Esophagus muscularis mucosa (tissue), 4 donors: Measurements from ENCODE around the gene ADAMTS1. TPM values are rescaled to one million over a fixed set of nuclear protein-coding genes. Genes with fewer than 3 reads are reported as not detected.

Experiments used
- DNase-seq: peaks from one replicate; pipeline ENCODE4 v3.0.0-alpha.2; 2017; ENCODE audit errors: extremely low spot score
- H3K27ac ChIP-seq, 4 donors: fragments of 200-600 bp; sonication (generic); replicated peaks in 1 of 4; 1 replicate in 3 of 4; 2 replicates in 1 of 4; pipeline ENCODE4 v1.5.1; 2016 to 2019; ENCODE audit warnings: mild to moderate bottlenecking in 1 of 4
- H3K27me3 ChIP-seq, 4 donors: fragments of 200-600 bp; sonication (generic); one replicate each; pipeline versions ENCODE4 v1.5.1 to v1.6.0; 2016 to 2019
- H3K36me3 ChIP-seq, 4 donors: fragments of 200-600 bp; sonication (generic); one replicate each; pipeline ENCODE4 v1.5.1; 2016 to 2019
- H3K4me1 ChIP-seq, 4 donors: fragments of 200-600 bp; sonication (generic); one replicate each; pipeline ENCODE4 v1.5.1; 2016 to 2019
- H3K4me3 ChIP-seq, 4 donors: fragments of 200-600 bp; sonication (generic); 1 replicate in 2 of 4; 2 replicates in 2 of 4; pipeline ENCODE4 v1.5.1; 2016 to 2019; ENCODE audit warnings: mild to moderate bottlenecking in 4 of 4, moderate library complexity in 1 of 4
- H3K9me3 ChIP-seq, 4 donors: fragments of 200-600 bp; sonication (generic); 1 replicate in 3 of 4; 2 replicates in 1 of 4; pipeline ENCODE4 v1.5.1; 2016 to 2019
- EP300 ChIP-seq: sonication (generic); formaldehyde crosslinking; IDR thresholded peaks from one replicate; pipeline ENCODE4 v1.6.1; 2017; ENCODE audit warnings: antibody characterized with exemption
- POLR2A ChIP-seq: fragments of 450-650 bp; IDR thresholded peaks from one replicate; pipeline ENCODE4 v1.6.1; 2017; ENCODE audit warnings: antibody characterized with exemption, moderate library complexity, mild to moderate bottlenecking, low read depth
- POLR2AphosphoS5 ChIP-seq, 2 donors: sonication (generic); formaldehyde crosslinking; IDR thresholded peaks; one replicate each; pipeline ENCODE4 v1.6.1; 2017; ENCODE audit warnings: antibody characterized with exemption in 2 of 2
- WGBS: methylation state at CpG from one replicate; pipeline ENCODE4 v1.1.5; 2018; 5-methylcytosine and 5-hydroxymethylcytosine counted together
- intact Hi-C: fragments of 100-400 bp; cut with DNase I; formaldehyde crosslinking; loops from one replicate; pipeline ENCODE4 v1.15.1; 2023
- total RNA-seq, 4 donors: library from RNA; depleted of rRNA; stranded (reverse); fragments of >200 nt; gene quantifications; one replicate each; pipeline versions ENCODE4 v1.1.0 to v1.2.1, GENCODE V29; 2016
- TF ChIP-seq, protein P1 (sequence below), 3 experiments: fragments of 200-600 bp in 2 of 3; fragments of 450-650 bp in 1 of 3; sonication (generic) in 2 of 3; IDR thresholded peaks; one replicate each; pipeline ENCODE4 v1.5.1; 2017 to 2019; ENCODE audit warnings: antibody characterized with exemption in 3 of 3, mild to moderate bottlenecking in 2 of 3, moderate library complexity in 1 of 3

Gene ADAMTS1
- 100 to 1,000 TPM in 2 of 4 donors, 10 to 100 TPM in 2; 60.6 to 164 (median 123) TPM for total RNA-seq

DNA sequence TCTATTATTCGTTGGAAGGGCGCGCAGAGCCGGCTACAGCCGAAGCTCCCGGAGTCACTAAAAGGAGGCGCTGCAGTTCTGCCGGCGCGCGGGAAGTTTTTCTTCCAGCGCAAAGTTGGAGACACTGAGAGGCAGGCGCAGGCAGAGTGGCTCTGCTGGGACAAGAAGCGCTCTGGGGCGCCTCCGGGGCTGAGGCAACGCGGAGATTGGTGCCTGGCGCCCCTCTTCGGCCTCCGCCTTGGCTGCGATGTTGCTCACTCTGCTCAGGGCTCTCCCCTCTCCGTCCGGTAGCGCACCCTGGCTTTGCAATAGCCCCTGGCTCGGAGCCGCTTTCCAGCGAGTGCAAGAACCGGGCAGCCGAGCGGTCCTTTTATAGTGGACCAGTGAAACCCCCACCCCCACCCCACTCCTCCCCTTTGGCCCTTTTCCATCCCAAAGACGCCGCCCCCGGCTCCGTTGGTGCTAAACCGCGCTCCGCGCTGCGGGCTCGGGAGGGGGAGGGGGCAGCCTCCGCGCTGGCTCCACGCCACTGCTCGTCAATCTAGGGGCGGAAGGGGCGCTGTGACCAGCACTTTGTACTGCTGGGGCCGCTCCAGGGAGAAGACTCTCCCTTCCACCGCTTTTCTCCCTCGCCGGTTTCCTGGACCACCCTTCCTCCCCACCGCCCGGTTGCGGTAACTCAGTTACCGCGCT, at the start of gene ADAMTS1:
Gene ADAMTS1 (minus strand): TSS at position 344 of the 693 bp plus-strand sequence. CDS start 455 bp downstream, outside the sequence.
- intact Hi-C loops = loop anchor here (5.0 kb wide), 1 partner anchor 1902 kb away; no protein-coding TSS in a partner anchor
- no peaks in the 10 kb centered on the region for H3K27me3 ChIP-seq
- no peaks in the 10 kb centered on the region for H3K9me3 ChIP-seq
- TF ChIP-seq POLR2AphosphoS5 (IDR thresholded peaks at IDR 0.05) (peak in 1 of 2 donors; percentile 98), POLR2A (peak; percentile 97), EP300 (no peak)
- TF ChIP-seq, protein P1, sequence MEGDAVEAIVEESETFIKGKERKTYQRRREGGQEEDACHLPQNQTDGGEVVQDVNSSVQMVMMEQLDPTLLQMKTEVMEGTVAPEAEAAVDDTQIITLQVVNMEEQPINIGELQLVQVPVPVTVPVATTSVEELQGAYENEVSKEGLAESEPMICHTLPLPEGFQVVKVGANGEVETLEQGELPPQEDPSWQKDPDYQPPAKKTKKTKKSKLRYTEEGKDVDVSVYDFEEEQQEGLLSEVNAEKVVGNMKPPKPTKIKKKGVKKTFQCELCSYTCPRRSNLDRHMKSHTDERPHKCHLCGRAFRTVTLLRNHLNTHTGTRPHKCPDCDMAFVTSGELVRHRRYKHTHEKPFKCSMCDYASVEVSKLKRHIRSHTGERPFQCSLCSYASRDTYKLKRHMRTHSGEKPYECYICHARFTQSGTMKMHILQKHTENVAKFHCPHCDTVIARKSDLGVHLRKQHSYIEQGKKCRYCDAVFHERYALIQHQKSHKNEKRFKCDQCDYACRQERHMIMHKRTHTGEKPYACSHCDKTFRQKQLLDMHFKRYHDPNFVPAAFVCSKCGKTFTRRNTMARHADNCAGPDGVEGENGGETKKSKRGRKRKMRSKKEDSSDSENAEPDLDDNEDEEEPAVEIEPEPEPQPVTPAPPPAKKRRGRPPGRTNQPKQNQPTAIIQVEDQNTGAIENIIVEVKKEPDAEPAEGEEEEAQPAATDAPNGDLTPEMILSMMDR (IDR thresholded peaks at IDR 0.05) = peak in 1 of 3 experiments; percentile 3
- peaks cover 19 to 44% (median 42%) of the 10 kb centered on the region in 4 donors for H3K4me1 ChIP-seq
- peaks cover 4 to 37% (median 22%) of the 10 kb centered on the region in 4 donors for H3K36me3 ChIP-seq
- H3K27ac ChIP-seq = peak within 1 kb of the TSS; percentile 94 to 97 (median 96)
- DNase-seq = peak; percentile 98
- H3K4me3 ChIP-seq = peak within 1 kb of the TSS; percentile 70 to 85 (median 78)
- 0% methylated on average over 10 of the region's 56 CpGs for WGBS

DNA sequence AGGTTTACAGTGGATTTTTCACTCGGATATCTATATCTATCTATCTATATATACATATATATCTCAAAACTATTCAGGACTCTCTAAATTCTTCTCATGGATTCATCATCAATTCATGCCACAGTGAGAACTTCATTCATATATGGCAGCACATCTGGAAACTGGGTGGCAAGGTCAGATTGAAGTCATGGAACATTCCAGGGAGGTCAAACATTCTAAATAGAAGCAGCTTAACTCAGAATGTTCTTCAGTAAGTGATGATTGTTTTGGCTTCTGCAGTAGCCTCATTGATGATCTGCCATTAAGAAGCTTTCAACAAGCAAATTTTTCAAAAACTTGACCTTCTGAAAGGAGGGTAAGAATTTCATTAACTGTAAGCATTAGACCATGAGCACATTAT, 46.9 kb upstream of the ADAMTS1 start:
- TF ChIP-seq EP300 = no peak
- Histone ChIP-seq H3K27ac (no peak overlapping the region), H3K27me3 (no peaks in the 10 kb centered on the region), H3K36me3 (no peaks in the 10 kb centered on the region), H3K4me1 (peaks cover 0 to 11% (median 7%) of the 10 kb centered on the region in 4 donors), H3K9me3 (no peaks in the 10 kb centered on the region), H3K4me3 (no peak overlapping the region)
- DNase-seq = no peak
- 71% methylated on average over 1 of the region's 1 CpG for WGBS
- intact Hi-C loops = no loop called here

DNA sequence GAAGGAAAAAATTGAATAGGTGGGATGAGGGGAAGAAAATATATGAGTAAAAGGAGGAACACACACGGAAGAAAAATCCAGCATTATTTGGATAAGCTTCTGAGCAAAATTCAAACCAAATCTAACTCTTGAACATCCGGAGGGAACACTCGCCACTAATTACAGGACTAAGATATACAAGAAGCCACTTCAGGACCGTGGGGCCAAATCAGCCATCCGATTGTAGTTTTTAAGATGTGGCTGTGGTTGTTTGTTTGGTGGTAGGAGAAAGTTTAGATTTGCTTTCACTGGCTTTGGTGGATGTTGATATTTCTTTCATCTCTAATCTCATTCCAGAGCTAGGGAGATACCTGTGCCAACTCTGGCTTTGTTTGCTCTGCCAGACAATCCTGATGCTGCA, 43.7 kb upstream of the ADAMTS1 start:
- Histone ChIP-seq H3K9me3 (no peaks in the 10 kb centered on the region), H3K27ac (no peak overlapping the region), H3K4me3 (no peak overlapping the region), H3K4me1 (peaks cover 0 to 14% (median 11%) of the 10 kb centered on the region in 4 donors), H3K36me3 (no peaks in the 10 kb centered on the region), H3K27me3 (no peaks in the 10 kb centered on the region)
- no peak for DNase-seq
- no peak for TF ChIP-seq POLR2A
- TF ChIP-seq EP300 = no peak
- TF ChIP-seq, protein P1 (IDR thresholded peaks at IDR 0.05) = no peak
- no peak for TF ChIP-seq POLR2AphosphoS5 (IDR thresholded peaks at IDR 0.05)
- 66% methylated on average over 5 of the region's 5 CpGs for WGBS
- intact Hi-C loops = no loop called here

DNA sequence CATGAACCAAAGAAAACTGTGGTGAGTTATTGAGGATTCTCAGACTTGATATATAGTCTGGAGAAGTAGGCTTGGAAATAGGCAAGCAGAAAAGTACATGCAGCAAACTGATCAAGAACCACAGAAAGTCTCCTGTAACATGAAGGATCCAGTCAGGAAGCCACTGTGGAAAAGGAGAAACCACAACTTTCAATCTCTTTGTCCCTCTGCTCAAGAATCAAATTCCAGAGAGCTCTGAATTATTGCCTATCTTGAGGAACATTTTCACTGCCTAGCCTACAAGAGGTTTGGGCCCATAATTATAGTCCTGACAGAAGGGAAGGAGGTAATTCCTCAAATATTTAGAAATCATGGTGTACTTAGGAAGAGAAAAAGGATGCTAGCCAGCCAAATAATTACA, 43.0 kb upstream of the ADAMTS1 start:
- Histone ChIP-seq H3K27me3 (no peaks in the 10 kb centered on the region), H3K27ac (no peak overlapping the region), H3K4me1 (peaks cover 0 to 14% (median 11%) of the 10 kb centered on the region in 4 donors), H3K4me3 (no peak overlapping the region), H3K9me3 (no peaks in the 10 kb centered on the region), H3K36me3 (no peaks in the 10 kb centered on the region)
- TF ChIP-seq POLR2AphosphoS5 (IDR thresholded peaks at IDR 0.05) = no peak
- TF ChIP-seq, protein P1 (IDR thresholded peaks at IDR 0.05) = no peak
- no peak for TF ChIP-seq EP300
- TF ChIP-seq POLR2A = no peak
- intact Hi-C loops = no loop called here
- no peak for DNase-seq

DNA sequence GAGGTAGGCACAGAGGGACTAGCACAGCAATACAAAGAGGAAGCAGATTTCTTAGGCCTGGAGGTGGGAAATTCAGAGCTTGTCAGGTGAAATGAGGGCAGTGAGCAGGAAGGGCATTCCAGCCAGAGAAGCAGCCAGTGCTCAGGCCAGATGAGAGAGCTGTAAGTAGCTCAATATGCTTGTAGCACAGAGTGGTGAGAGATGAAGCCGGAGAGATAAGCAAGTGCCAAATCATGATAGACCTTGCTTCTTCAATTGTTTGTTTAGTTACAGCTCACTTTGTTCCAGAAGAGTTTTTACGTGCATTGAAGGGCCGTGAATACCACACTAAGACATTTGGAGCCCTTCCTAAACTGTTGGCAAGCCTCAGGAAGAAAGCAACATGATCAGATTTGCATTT, 42.0 kb upstream of the ADAMTS1 start:
- H3K27me3 ChIP-seq = no peaks in the 10 kb centered on the region
- no peak for TF ChIP-seq POLR2A
- peaks cover 0 to 14% (median 11%) of the 10 kb centered on the region in 4 donors for H3K4me1 ChIP-seq
- H3K4me3 ChIP-seq = no peak overlapping the region
- WGBS = 36% methylated on average over 3 of the region's 3 CpGs
- DNase-seq = no peak
- H3K27ac ChIP-seq = no peak overlapping the region
- H3K9me3 ChIP-seq = no peaks in the 10 kb centered on the region
- no peaks in the 10 kb centered on the region for H3K36me3 ChIP-seq
- intact Hi-C loops = no loop called here
